Keratinocyte (primary cell): ENCODE data around the gene RAB40A.

Experiments used
- EZH2 ChIP-seq: IDR thresholded peaks from one replicate; pipeline ENCODE4 v1.6.1; 2012; ENCODE audit warnings: inconsistent platforms, mild to moderate bottlenecking, low read length, moderate library complexity
- TF ChIP-seq, protein P1 (sequence below), 3 experiments: IDR thresholded peaks in 1 of 3; conservative IDR thresholded peaks in 1 of 3; optimal IDR thresholded peaks in 1 of 3; 2 replicates in 2 of 3; 3 replicates in 1 of 3; pipeline versions ENCODE3 to v1.5.1; 2011; ENCODE audit warnings: low read length in 3 of 3, mild to moderate bottlenecking in 3 of 3, moderate library complexity in 2 of 3, control low read depth in 1 of 3, inconsistent platforms in 1 of 3; ENCODE audit not compliant: insufficient read depth in 2 of 3; ENCODE audit errors: extremely low read depth in 1 of 3

DNA sequence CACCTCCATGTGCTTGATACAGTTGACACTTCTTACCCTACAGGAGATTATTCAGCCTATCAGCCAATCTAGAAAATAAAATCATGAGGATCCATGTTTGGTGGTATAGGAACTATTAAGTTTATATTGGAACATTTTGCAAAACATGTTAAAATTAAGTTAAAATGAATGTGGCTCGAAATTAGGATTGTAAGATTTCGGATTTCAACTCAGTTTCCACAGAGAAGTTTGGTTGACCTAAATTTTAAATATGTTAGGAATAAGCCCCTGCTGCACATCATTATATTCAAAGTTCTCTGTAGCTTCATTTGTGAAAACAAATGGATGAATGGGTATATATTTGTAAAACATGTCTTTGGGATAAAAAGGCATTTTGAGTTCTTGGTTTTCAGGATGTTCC lies at the start of gene RAB40A:
- TF ChIP-seq, protein P1, sequence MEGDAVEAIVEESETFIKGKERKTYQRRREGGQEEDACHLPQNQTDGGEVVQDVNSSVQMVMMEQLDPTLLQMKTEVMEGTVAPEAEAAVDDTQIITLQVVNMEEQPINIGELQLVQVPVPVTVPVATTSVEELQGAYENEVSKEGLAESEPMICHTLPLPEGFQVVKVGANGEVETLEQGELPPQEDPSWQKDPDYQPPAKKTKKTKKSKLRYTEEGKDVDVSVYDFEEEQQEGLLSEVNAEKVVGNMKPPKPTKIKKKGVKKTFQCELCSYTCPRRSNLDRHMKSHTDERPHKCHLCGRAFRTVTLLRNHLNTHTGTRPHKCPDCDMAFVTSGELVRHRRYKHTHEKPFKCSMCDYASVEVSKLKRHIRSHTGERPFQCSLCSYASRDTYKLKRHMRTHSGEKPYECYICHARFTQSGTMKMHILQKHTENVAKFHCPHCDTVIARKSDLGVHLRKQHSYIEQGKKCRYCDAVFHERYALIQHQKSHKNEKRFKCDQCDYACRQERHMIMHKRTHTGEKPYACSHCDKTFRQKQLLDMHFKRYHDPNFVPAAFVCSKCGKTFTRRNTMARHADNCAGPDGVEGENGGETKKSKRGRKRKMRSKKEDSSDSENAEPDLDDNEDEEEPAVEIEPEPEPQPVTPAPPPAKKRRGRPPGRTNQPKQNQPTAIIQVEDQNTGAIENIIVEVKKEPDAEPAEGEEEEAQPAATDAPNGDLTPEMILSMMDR (optimal IDR thresholded peaks at IDR 0.05 in 1 of 3, IDR thresholded peaks at IDR 0.05 in 1 of 3, conservative IDR thresholded peaks at IDR 0.05 in 1 of 3; ENCODE audit: extremely low read depth in 1 of 3, insufficient read depth in 2 of 3, low read length in 3 of 3): no peak
- no peak for TF ChIP-seq EZH2
